ENCODE data around the gene SBF2. TPM values are rescaled to one million over a fixed set of nuclear protein-coding genes. Genes with fewer than 3 reads are reported as not detected.

Gene SBF2
- total RNA-seq, 1 donor from 2014 or later: 44.9 TPM

DNA sequence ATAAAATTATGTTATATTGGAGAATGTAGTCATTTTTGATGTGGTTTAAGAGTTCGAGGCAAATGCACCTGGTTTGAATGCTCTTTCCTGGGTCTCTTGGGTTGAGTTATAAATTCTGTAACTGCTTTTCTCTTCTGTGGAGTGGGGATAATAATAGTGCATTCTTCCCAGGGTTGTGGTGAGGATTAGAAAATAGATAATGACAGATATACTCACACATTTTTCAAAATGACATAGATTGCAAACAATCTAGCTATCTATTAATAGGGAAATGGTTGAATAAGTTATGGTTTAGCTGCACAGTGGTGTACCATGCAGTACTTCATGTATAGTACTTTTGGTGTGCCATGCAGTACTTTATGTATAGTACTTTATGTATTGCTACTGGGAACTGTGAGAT, 562.8 kb downstream of the SBF2 start:
- no peak overlapping the region for H3K27ac Mint-ChIP-seq
- peaks cover 10% of the 10 kb centered on the region for H3K9me3 Mint-ChIP-seq (ENCODE audit: low read depth)
- H3K4me3 Mint-ChIP-seq (ENCODE audit: low read depth): no peak overlapping the region
- no peaks in the 10 kb centered on the region for H3K27me3 Mint-ChIP-seq
- DNase-seq (ENCODE audit: low spot score, unreplicated experiment): no peak
- H3K36me3 Mint-ChIP-seq (ENCODE audit: insufficient read depth): peaks cover 17% of the 10 kb centered on the region
- peaks cover 6% of the 10 kb centered on the region for H3K4me1 Mint-ChIP-seq (ENCODE audit: low read depth)
- no peak for TF ChIP-seq CTCF (IDR thresholded peaks at IDR 0.05; ENCODE audit: unreplicated experiment)

Other genes with a start within 250 kb of the SBF2 start
- gene ADM, start 10.9 kb upstream of the SBF2 start, total RNA-seq: 8.4 and 9.4 TPM in 2 replicates
- 12.9 TPM in 2 replicates for gene AMPD3, start 161.0 kb upstream of the SBF2 start, total RNA-seq
- 32.0 and 35.1 TPM in 2 replicates for gene RNF141, start 247.0 kb upstream of the SBF2 start, total RNA-seq